Right lobe of liver (tissue), 4 donors: ENCODE data around the gene LIFR.

Source experiments
- POLR2A ChIP-seq: fragments of 450-650 bp; IDR thresholded peaks from one replicate; pipeline ENCODE4 v1.6.1; 2017; ENCODE audit warnings: antibody characterized with exemption, mild to moderate bottlenecking
- TF ChIP-seq, protein P1 (sequence below), 4 donors: fragments of 200-600 bp in 3 of 4; fragments of 450-650 bp in 1 of 4; IDR thresholded peaks; one replicate each; pipeline versions ENCODE4 v1.5.1 to v1.8.0; 2016 to 2022; ENCODE audit warnings: antibody characterized with exemption in 4 of 4, mild to moderate bottlenecking in 2 of 4
- donor health status: DM: no; HTN: no; CAD: no.
- donor health status: DM: no; HTN: no; CAD: no.
- donor health status: DM: no; HTN: yes; CAD: no.

DNA sequence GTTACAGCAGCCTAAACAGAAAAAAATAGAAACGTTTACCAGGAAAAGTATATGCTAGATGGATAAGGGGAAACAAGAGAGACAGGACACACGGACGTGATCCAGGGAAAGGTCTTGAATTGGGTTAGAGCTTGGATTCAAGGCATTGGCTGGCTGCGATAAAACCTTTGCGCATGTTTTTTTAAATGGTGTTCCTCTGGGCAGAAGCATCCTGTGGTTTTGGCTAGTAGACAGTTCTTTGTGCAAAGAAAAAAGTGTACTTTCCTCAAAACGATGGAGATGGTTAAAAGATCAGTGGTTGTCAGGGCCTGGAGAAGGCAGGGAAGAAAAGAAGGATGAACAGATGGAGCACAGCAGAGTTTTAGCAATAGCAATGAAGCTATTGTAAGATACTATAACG is 37.5 kb upstream of the LIFR start:
- TF ChIP-seq, protein P1, sequence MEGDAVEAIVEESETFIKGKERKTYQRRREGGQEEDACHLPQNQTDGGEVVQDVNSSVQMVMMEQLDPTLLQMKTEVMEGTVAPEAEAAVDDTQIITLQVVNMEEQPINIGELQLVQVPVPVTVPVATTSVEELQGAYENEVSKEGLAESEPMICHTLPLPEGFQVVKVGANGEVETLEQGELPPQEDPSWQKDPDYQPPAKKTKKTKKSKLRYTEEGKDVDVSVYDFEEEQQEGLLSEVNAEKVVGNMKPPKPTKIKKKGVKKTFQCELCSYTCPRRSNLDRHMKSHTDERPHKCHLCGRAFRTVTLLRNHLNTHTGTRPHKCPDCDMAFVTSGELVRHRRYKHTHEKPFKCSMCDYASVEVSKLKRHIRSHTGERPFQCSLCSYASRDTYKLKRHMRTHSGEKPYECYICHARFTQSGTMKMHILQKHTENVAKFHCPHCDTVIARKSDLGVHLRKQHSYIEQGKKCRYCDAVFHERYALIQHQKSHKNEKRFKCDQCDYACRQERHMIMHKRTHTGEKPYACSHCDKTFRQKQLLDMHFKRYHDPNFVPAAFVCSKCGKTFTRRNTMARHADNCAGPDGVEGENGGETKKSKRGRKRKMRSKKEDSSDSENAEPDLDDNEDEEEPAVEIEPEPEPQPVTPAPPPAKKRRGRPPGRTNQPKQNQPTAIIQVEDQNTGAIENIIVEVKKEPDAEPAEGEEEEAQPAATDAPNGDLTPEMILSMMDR (IDR thresholded peaks at IDR 0.05) = no peak
- no peak for TF ChIP-seq POLR2A
